AG09319 (cell line): ENCODE results near the gene HSD17B2.

Source experiments
- DNase-seq: peaks from one replicate; pipeline ENCODE4 v3.0.0-alpha.2; 2010; ENCODE audit warnings: low read depth; ENCODE audit errors: extremely low read depth
- TF ChIP-seq, protein P1 (sequence below): IDR thresholded peaks from 2 replicates; pipeline ENCODE4 v1.5.1; 2011; ENCODE audit warnings: low read depth, mild to moderate bottlenecking, inconsistent platforms, low read length, moderate library complexity

The HSD17B2 gene

DNA sequence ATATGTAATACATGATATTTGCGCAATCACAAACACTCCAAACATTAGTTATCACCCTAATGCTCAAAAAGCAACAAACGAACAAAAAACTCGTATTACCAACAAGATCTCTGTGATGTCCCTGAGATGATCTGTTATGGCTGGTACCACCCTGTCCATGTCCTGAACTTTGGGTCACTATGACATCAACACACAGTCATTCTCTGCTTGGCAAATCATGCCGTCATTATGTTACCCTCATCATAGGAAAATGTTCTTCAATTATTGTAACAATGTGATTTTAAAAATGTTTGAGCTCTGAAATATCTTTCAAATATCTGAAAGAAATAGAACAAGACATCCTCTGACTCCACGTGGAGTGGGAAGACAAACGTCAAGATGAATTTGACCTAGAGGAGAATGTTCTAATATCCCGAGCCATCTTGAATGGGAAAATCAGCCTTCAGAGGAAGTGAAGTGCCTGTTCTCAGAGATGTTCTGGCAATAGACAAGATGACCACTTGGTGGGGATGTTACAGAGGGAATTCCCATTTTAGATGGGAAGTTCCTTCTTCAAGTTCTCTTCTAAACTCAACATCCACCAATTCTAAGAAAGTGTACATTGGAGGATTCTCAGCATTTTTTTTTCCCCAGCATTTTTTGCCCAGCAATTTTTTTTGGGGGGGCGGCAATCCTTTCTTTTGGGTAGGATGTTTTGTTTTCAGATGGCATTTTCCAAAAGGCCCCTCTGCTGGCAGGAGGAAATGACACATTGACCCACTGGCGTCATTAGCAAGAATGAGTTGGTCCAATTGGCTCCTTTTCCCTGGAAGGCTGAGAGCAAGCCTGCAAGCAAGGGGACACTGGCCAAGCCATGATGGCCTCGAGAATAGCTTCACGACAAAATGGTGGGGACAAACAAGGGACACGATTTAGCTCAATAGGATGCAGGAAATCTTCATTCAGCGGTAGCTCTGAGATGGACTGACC lies 3.7 kb upstream of the HSD17B2 start:
- peak; percentile 62 for DNase-seq
- TF ChIP-seq, protein P1, sequence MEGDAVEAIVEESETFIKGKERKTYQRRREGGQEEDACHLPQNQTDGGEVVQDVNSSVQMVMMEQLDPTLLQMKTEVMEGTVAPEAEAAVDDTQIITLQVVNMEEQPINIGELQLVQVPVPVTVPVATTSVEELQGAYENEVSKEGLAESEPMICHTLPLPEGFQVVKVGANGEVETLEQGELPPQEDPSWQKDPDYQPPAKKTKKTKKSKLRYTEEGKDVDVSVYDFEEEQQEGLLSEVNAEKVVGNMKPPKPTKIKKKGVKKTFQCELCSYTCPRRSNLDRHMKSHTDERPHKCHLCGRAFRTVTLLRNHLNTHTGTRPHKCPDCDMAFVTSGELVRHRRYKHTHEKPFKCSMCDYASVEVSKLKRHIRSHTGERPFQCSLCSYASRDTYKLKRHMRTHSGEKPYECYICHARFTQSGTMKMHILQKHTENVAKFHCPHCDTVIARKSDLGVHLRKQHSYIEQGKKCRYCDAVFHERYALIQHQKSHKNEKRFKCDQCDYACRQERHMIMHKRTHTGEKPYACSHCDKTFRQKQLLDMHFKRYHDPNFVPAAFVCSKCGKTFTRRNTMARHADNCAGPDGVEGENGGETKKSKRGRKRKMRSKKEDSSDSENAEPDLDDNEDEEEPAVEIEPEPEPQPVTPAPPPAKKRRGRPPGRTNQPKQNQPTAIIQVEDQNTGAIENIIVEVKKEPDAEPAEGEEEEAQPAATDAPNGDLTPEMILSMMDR: peak; percentile 73

DNA sequence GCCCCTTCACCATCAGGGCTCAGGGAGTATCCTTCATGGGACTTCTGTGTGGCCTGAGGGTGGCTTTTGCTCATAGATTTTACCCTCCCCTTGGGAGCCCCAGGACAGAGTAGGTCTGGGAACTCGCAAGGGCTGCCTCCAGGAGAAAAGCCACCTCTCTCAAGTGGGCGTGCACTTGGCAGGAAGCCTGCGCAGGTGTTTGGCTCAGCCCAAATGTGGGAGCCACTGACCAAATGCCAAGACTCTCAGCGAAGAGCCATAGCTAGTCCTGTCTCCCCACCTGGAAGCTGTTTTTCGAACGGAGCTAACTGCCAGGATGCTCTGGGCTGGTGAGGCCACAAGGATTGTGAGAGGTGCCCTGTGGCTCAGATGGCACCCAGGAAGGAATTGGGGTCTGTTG lies 2.0 kb upstream of the HSD17B2 start:
- DNase-seq: no peak
- TF ChIP-seq, protein P1: no peak

DNA sequence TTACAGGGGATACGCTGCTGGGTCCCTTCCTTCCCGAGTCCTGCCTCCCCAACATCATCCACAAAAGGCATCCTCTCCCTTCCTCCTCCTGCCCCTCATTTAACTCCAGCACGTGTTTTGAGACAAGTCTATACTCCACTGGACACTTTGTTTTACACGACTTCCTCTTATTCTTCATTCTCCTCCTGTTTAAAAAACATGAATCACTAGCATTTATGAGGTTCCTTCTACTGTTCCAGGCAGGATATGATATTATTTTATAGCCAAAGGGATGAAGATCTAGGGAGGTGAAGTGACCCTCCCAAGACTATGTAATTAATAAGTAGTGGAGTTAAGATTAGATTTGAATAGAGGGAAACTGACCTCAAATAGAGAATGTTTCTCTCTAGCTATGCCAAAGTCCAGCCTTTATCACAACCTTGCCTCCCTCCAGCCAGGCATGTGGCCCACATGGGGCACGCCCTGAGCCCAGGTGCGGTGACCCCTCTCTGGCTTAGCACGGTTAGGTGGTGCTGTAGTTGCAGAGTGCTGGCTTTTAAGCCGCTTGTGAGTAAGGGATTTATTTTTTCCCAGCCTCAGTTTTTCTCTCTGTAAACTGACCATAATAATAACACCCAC lies 1.3 kb upstream of the HSD17B2 start:
- TF ChIP-seq, protein P1: no peak
- no peak for DNase-seq

DNA sequence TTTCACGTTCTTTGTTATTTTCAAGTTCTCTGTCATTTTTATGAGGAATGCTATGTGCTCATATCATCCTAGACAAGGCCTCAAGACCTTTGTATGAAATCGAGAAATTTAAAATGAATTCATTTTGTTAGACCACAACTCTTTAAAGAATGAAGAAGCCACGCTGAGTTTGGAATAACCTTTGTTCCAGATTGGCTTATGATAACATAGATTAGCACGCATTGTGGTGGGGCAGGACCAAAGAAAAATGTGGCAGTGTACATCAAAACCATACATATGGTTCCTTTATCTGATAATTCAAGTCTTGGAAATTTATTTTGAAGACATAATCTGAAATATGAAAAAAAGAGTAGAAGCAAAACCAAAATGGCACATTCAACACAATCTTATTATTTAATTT lies 2.2 kb downstream of the HSD17B2 start:
- TF ChIP-seq, protein P1: no peak
- DNase-seq: no peak

DNA sequence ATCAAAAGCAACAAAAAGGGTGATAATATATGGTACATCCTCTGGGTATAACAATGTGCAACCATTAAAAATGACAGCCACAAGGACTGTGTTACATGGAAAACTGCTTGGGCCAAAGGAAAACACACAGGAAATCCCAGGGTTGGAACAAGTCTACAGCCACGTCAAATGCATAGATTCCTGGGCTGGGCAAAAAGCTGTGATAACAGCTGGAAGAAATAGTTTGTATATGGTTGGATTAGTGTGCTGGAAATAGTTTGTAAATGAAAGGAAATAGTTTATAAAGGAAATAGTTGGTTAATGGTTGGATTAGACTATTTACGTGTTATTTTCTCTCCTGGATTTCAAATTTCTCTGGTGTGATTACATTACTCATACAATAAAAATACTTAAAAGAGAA lies 2.6 kb downstream of the HSD17B2 start:
- DNase-seq: no peak
- TF ChIP-seq, protein P1: no peak

DNA sequence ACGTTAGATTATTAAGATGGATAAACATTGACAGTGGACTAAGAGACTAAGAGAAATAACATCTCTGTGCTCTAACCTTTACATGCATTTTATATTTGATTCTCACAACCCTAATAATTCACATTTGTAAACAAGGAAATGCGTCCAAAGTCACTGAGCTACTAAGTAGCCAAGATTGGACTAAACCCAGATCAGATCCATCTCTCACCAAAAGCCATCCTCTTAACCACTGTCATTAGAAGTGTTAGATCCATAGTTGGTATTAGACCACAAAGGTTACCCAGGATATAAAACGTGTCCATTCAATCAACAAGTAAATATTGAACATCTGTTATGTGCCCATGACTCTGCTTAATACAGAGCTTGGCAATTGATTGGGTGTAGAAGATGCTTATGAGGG lies 5.2 kb downstream of the HSD17B2 start:
- DNase-seq: no peak
- TF ChIP-seq, protein P1: no peak

DNA sequence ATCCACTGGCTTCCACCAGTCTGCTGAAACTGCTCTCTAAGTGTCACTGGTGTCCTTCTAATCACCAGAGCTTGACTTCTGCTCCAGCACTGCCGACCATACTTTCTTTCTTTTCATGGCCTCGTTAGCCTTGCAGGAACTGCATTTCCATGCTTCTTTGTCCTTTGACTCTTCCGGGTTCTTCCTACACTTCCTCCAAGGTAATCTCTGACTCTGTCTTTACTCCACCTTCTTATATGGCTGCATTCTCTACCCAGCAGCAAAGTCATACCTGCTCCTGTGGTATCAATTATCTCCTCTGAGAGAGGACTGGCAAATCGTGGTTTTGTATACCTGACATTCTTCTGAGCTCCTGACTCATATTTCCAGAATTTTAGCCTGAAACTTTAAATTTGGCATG lies 6.5 kb downstream of the HSD17B2 start:
- DNase-seq: no peak
- TF ChIP-seq, protein P1: no peak
